BE2C (cell line): Measurements from ENCODE around the gene TBC1D3I.

Experiments
- DNase-seq: peaks from one replicate; pipeline ENCODE4 v3.0.0-alpha.2; 2020
- H3K27me3 ChIP-seq: fragments of 250-450 bp; sonication (Bioruptor Pico); 2 replicates; pipeline ENCODE4 v1.5.1; 2020; ENCODE audit warnings: mild to moderate bottlenecking
- H3K36me3 ChIP-seq: fragments of 250-450 bp; sonication (Bioruptor Pico); 2 replicates; pipeline ENCODE4 v1.5.1; 2020; ENCODE audit warnings: mild to moderate bottlenecking
- H3K4me1 ChIP-seq: fragments of 250-450 bp; sonication (Bioruptor Pico); 2 replicates; pipeline ENCODE4 v1.5.1; 2020
- H3K4me3 ChIP-seq: 2 replicates; pipeline ENCODE4 v1.5.1; 2011; ENCODE audit warnings: low read depth, low read length
- H3K9me3 ChIP-seq: fragments of 250-450 bp; sonication (Bioruptor Pico); 2 replicates; pipeline ENCODE4 v1.5.1; 2020
- TF ChIP-seq, protein P1 (sequence below): IDR thresholded peaks from 2 replicates; pipeline ENCODE4 v1.5.1; 2012; ENCODE audit warnings: mild to moderate bottlenecking, low read depth, low read length

Gene TBC1D3I

DNA sequence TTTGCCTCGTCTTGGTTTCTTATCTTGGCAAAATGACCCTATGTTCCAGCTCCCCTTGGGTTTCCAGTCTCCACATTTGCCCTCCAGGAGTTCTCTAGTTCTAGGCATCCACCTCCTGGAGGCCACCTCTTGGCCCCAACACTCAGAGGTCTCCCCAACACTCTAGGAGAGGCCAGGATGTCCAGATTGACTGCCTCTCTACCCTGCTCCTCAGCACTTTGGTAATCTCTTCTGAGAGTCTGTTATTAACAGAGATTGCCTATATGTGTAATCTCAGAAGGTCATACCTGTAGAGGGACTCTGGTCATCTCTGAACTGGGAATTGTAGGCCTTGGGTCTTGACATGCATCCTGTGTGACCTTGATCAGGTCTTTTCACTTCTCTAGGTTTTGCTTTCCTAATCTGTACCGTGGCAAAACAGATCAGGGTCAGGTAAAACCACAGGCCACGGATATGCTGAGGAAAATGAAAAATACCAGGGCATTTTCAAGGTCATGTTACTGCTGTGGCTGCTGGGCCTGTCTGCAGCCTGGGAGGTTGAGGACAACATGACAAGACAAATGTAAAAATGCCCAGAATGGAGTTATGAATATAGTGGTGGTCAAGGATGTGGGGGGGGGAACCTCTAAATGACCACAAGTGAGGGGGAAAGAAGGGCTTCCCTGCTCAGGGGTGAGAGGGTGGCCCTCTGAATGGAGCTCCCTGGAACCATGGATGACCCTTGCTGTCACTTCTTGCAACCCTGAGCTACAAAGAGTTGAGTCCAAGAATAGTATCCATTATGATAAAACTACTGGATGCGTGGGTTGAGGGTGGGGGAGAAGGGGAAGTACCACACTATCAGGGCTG, 58.5 kb downstream of the TBC1D3I start:
- no peaks in the 10 kb centered on the region for H3K4me1 ChIP-seq
- TF ChIP-seq, protein P1, sequence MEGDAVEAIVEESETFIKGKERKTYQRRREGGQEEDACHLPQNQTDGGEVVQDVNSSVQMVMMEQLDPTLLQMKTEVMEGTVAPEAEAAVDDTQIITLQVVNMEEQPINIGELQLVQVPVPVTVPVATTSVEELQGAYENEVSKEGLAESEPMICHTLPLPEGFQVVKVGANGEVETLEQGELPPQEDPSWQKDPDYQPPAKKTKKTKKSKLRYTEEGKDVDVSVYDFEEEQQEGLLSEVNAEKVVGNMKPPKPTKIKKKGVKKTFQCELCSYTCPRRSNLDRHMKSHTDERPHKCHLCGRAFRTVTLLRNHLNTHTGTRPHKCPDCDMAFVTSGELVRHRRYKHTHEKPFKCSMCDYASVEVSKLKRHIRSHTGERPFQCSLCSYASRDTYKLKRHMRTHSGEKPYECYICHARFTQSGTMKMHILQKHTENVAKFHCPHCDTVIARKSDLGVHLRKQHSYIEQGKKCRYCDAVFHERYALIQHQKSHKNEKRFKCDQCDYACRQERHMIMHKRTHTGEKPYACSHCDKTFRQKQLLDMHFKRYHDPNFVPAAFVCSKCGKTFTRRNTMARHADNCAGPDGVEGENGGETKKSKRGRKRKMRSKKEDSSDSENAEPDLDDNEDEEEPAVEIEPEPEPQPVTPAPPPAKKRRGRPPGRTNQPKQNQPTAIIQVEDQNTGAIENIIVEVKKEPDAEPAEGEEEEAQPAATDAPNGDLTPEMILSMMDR = no peak

DNA sequence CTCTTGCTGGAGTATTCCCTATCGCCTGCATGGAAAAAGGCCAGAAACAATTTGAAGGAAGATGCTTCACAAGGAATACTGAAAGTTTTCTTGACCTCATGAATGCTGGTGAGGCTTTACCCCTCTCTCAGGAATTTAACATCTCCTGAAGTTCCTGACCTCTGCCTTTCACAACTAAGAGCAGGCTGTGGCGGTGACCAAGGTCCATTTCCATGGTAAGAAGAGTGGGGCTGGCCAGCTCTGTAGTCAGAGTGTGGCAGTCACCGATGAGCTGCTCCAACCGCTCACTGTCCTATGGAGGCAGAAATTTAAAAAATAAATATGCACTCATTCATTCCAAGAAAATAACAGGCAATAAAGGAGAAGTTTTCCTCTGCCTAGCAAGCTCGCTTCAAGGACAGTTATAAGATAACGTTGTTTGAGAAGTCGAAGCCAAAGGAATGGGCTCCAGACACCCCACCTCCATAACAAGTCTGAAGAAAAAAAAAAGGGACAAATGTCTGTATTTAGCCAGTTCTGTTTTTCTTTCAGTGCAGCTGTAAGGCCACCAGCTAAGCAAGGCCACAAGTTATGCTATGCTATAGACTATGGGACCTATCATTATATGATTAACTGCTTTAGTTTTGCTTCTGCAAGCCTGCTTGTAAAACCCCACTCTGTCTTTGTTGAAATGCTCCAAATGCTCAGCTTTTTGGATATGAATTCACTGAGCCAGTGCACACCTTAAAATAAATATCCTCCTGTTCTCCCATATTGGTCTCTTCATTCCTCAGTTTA, 59.5 kb downstream of the TBC1D3I start:
- Histone ChIP-seq H3K4me1 (no peaks in the 10 kb centered on the region), H3K9me3 (no peaks in the 10 kb centered on the region), H3K36me3 (no peaks in the 10 kb centered on the region), H3K4me3 (no peak overlapping the region), H3K27me3 (peaks cover 27% of the 10 kb centered on the region)
- TF ChIP-seq, protein P1 = no peak
- DNase-seq = no peak

More for the DNA sequence above, 58.5 kb downstream of the TBC1D3I start:
- no peaks in the 10 kb centered on the region for H3K9me3 ChIP-seq
- no peaks in the 10 kb centered on the region for H3K36me3 ChIP-seq
- H3K4me3 ChIP-seq = no peak overlapping the region
- no peak for DNase-seq
- H3K27me3 ChIP-seq = peaks cover 27% of the 10 kb centered on the region
